ENCODE results near the gene PTPRD.

PTPRD gene

GRCh38 chr9:9521033-9521779, 1091.6 kb downstream of the PTPRD start:
- DNase-seq (ENCODE audit: extremely low read depth, low read depth), result no peak
- no peak overlapping the region for H3K4me3 ChIP-seq (replicated peaks; ENCODE audit: low read depth, low read length)
- TF ChIP-seq, protein P1, sequence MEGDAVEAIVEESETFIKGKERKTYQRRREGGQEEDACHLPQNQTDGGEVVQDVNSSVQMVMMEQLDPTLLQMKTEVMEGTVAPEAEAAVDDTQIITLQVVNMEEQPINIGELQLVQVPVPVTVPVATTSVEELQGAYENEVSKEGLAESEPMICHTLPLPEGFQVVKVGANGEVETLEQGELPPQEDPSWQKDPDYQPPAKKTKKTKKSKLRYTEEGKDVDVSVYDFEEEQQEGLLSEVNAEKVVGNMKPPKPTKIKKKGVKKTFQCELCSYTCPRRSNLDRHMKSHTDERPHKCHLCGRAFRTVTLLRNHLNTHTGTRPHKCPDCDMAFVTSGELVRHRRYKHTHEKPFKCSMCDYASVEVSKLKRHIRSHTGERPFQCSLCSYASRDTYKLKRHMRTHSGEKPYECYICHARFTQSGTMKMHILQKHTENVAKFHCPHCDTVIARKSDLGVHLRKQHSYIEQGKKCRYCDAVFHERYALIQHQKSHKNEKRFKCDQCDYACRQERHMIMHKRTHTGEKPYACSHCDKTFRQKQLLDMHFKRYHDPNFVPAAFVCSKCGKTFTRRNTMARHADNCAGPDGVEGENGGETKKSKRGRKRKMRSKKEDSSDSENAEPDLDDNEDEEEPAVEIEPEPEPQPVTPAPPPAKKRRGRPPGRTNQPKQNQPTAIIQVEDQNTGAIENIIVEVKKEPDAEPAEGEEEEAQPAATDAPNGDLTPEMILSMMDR (IDR thresholded peaks at IDR 0.05; ENCODE audit: low read depth, low read length, missing control alignments), result no peak

DNA sequence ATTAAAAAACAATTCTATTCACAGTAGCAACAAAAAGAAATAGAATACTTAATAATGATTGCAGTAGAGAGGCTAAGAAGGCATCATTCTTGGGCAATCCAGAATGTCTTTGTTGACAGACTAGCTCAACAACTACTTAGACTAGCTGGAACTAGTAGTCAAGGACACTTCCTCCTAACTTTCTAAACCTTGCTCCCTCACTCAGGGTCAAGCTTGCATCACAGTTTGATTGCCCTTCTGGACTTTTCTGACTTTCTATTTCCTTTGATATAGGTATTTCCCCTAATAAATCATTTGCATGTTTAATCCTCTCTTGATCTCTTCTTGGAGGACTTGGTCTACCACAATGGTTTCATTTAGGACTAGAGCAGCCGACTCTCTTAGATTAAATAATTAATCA, 1107.9 kb downstream of the PTPRD start:
- H3K4me3 ChIP-seq (replicated peaks; ENCODE audit: low read depth, low read length), result no peak overlapping the region
- TF ChIP-seq, protein P1 (IDR thresholded peaks at IDR 0.05; ENCODE audit: low read depth, low read length, missing control alignments), result no peak
- DNase-seq (ENCODE audit: extremely low read depth, low read depth), result no peak

GRCh38 chr9:9499546-9499945, 1113.3 kb downstream of the PTPRD start:
- no peak for DNase-seq (ENCODE audit: extremely low read depth, low read depth)
- TF ChIP-seq, protein P1 (IDR thresholded peaks at IDR 0.05; ENCODE audit: low read depth, low read length, missing control alignments), result no peak
- H3K4me3 ChIP-seq (replicated peaks; ENCODE audit: low read depth, low read length), result no peak overlapping the region

DNA sequence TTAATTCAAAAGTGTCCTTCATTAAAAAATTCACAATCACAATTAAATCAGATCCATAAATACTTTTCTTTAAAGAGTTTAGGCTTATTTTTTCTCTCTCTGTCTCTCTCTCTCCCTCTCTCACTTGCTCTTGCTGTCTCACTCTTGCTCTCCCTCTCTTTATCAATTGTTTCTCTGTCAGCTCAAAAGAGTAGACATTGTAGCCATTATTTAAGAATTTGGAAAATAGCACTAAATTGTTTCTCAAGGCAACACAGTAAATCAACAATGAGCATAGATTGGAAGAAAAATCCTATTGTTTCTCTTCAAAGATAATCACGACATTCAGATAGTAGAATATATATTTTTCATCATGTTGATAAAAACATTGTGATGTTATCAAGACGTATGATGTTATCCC, 1114.0 kb downstream of the PTPRD start:
- TF ChIP-seq, protein P1 (IDR thresholded peaks at IDR 0.05; ENCODE audit: low read depth, low read length, missing control alignments), result no peak
- DNase-seq (ENCODE audit: extremely low read depth, low read depth), result no peak
- no peak overlapping the region for H3K4me3 ChIP-seq (replicated peaks; ENCODE audit: low read depth, low read length)

GRCh38 chr9:9498128-9498527, 1114.7 kb downstream of the PTPRD start:
- TF ChIP-seq, protein P1 (IDR thresholded peaks at IDR 0.05; ENCODE audit: low read depth, low read length, missing control alignments), result no peak
- no peak overlapping the region for H3K4me3 ChIP-seq (replicated peaks; ENCODE audit: low read depth, low read length)
- no peak for DNase-seq (ENCODE audit: extremely low read depth, low read depth)

DNA sequence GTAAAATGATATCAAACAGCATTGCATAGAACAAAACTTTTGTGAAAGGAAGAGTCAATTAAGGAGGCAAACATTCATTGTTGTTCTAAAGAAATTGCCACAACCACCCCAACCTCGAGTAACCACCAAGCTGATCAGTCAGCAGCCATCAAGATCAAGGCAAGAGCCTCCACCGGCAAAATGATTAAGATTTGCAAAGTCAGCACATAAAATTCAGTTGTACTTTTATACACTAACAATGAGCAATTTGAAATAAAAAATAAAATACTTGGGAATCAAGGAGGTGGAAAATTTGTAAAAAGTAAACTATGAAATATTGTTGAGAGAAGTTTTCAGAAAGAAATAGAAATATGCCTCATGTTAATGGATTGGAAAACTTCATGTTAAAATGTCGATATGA, 1118.5 kb downstream of the PTPRD start:
- no peak for DNase-seq (ENCODE audit: extremely low read depth, low read depth)
- TF ChIP-seq, protein P1 (IDR thresholded peaks at IDR 0.05; ENCODE audit: low read depth, low read length, missing control alignments), result no peak
- no peak overlapping the region for H3K4me3 ChIP-seq (replicated peaks; ENCODE audit: low read depth, low read length)

GRCh38 chr9:9492506-9492905, 1120.3 kb downstream of the PTPRD start:
- TF ChIP-seq, protein P1 (IDR thresholded peaks at IDR 0.05; ENCODE audit: low read depth, low read length, missing control alignments), result no peak
- DNase-seq (ENCODE audit: extremely low read depth, low read depth), result no peak
- H3K4me3 ChIP-seq (replicated peaks; ENCODE audit: low read depth, low read length), result no peak overlapping the region
